NT2/D1 (cell line): ENCODE measurements around the gene SPIRE1.

Experiments
- YY1 ChIP-seq: IDR thresholded peaks from 2 replicates; pipeline ENCODE4 v1.6.1; 2011; ENCODE audit not compliant: insufficient read length, insufficient read depth
- ZNF274 ChIP-seq: IDR thresholded peaks from 2 replicates; pipeline ENCODE4 v1.6.1; 2011; ENCODE audit warnings: mild to moderate bottlenecking, low read depth, low read length

DNA sequence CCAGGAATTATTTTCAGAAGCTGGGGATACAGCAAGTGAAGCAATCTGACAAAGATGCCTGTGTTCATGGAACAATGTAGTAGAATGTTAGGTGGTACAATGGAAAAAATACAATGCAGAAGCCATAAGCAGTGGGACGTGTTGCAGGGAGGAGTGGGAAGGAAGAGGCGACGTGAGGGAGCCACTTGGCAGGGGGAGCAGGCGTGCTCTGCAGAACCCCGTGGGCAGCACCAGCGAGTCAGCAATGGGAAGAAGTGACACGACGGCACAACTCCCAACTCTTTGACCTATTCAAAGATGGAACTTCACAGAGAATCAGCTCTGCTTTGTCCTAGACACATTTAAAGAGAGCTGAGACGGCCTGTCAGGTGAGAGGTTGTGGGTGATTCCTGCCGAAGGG is 219.7 kb downstream of the SPIRE1 start:
- no peak for TF ChIP-seq YY1
- TF ChIP-seq ZNF274: no peak
